GM12878 (cell line): ENCODE data around the gene MROH8. TPM values are rescaled to one million over a fixed set of nuclear protein-coding genes. Genes with fewer than 3 reads are reported as not detected.

ENCODE experiments used
- ATAC-seq: fragments of 200-7000 bp; cut with Tn5 transposase; 3 replicates; pipeline ENCODE4 v1.9.1; 2020; ENCODE audit warnings: mild to moderate bottlenecking, moderate library complexity
- BruUV-seq: library from RNA; stranded (reverse); fragments of 400-500 nt; replicated peaks from 2 replicates; lab custom pipeline; 2021; lab: Mats Ljungman, UMichigan
- CTCF ChIA-PET: fragments of 300-600 bp; sonication (Branson Sonifier 250); formaldehyde crosslinking; extraction: SDS; loops from one replicate; lab custom pipeline; 2021; ENCODE audit warnings: inconsistent platforms; lab: Yijun Ruan, JAX
- POLR2A ChIA-PET: fragments of 350-600 bp; formaldehyde crosslinking; extraction: SDS; loops from one replicate; lab custom pipeline; 2021; ENCODE audit warnings: inconsistent platforms; lab: Charles Lee
- RAD21 ChIA-PET: fragments of 300-600 bp; sonication (Branson Sonifier 250); formaldehyde crosslinking; loops from one replicate; lab custom pipeline; 2023; ENCODE audit warnings: antibody characterized with exemption; ENCODE audit not compliant: unreplicated experiment; lab: Charles Lee
- SMC1A ChIA-PET: fragments of 300-600 bp; sonication (Branson Sonifier 250); formaldehyde crosslinking; loops from one replicate; lab custom pipeline; 2023; ENCODE audit not compliant: unreplicated experiment, uncharacterized antibody; lab: Charles Lee
- DNase-seq: peaks from one replicate; pipeline ENCODE4 v3.0.0-alpha.2; 2011; ENCODE audit warnings: low read depth, low spot score
- FAIRE-seq: peaks from 3 replicates; lab custom pipeline; 2011; peaks lifted over from hg19 to GRCh38; lab: Jason Lieb, UNC
- H2AFZ ChIP-seq: 2 replicates; pipeline ENCODE4 v1.6.0; 2011; ENCODE audit warnings: low read depth, low read length, control low read depth; ENCODE audit not compliant: control insufficient read depth
- H3K27ac ChIP-seq: 2 replicates; pipeline ENCODE4 v1.5.1; 2011; ENCODE audit warnings: control low read depth; ENCODE audit not compliant: control insufficient read depth, insufficient read depth
- H3K27me3 ChIP-seq, 2 experiments: replicated peaks in 1 of 2; 2 replicates each; pipeline versions ENCODE4 v1.6.0 to v1.6.1; 2011; ENCODE audit warnings: low read length in 1 of 2; ENCODE audit not compliant: control insufficient read depth in 2 of 2, insufficient read depth in 2 of 2
- H3K36me3 ChIP-seq, 2 experiments: 2 replicates each; pipeline ENCODE4 v1.5.1; 2011; ENCODE audit warnings: low read length in 1 of 2; ENCODE audit not compliant: control insufficient read depth in 2 of 2, insufficient read depth in 2 of 2
- H3K4me1 ChIP-seq: 2 replicates; pipeline ENCODE4 v1.6.1; 2011; ENCODE audit warnings: mild to moderate bottlenecking, low read length, moderate library complexity, mixed read lengths; ENCODE audit not compliant: control insufficient read depth, insufficient read depth
- H3K4me2 ChIP-seq: 2 replicates; pipeline ENCODE4 v1.6.0; 2011; ENCODE audit warnings: control low read depth; ENCODE audit not compliant: control insufficient read depth, insufficient read depth
- H3K4me3 ChIP-seq: fragments of 200-600 bp; sonication (generic); 2 replicates; pipeline ENCODE4 v1.5.1; 2016
- H3K79me2 ChIP-seq: 2 replicates; pipeline ENCODE4 v1.6.0; 2011; ENCODE audit warnings: low read length; ENCODE audit not compliant: control insufficient read depth, insufficient read depth
- H3K9ac ChIP-seq: 2 replicates; pipeline ENCODE4 v1.8.0; 2011; ENCODE audit warnings: low read length, control low read depth, mixed read lengths; ENCODE audit not compliant: control insufficient read depth, insufficient read depth
- H3K9me3 ChIP-seq: replicated peaks from 3 replicates; pipeline ENCODE4 v1.5.1; 2011; ENCODE audit warnings: mild to moderate bottlenecking, low read length; ENCODE audit not compliant: control insufficient read depth, insufficient read depth
- H4K20me1 ChIP-seq: 2 replicates; pipeline ENCODE4 v1.6.0; 2011; ENCODE audit not compliant: control insufficient read depth, insufficient read depth
- BMI1 ChIP-seq: fragments of 450-650 bp; IDR thresholded peaks from 2 replicates; pipeline ENCODE4 v1.6.1; 2016; ENCODE audit warnings: mild to moderate bottlenecking, moderate library complexity, borderline replicate concordance
- BRCA1 ChIP-seq: IDR thresholded peaks from 2 replicates; pipeline ENCODE4 v1.6.1; 2011; ENCODE audit warnings: low read depth, low read length, improper control_type of control experiment
- CBX3 ChIP-seq: fragments of 200-600 bp; sonication (generic); IDR thresholded peaks from 2 replicates; pipeline ENCODE4 v1.6.1; 2016; ENCODE audit warnings: low read depth, borderline replicate concordance
- CBX5 ChIP-seq: sonication (generic); IDR thresholded peaks from 2 replicates; pipeline ENCODE4 v1.6.1; 2016; ENCODE audit warnings: low read depth, moderate library complexity, mild to moderate bottlenecking, inconsistent platforms
- CTCF ChIP-seq, 3 experiments: IDR thresholded peaks in 2 of 3; conservative IDR thresholded peaks in 1 of 3; 2 replicates each; pipeline ENCODE4 v1.5.1; 2011; ENCODE audit warnings: low read depth in 3 of 3, low read length in 3 of 3, mild to moderate bottlenecking in 3 of 3, control low read depth in 2 of 3, moderate library complexity in 2 of 3, inconsistent platforms in 1 of 3, mixed read lengths in 1 of 3; ENCODE audit not compliant: control insufficient read depth in 2 of 3, insufficient read depth in 1 of 3; ENCODE audit errors: extremely low read depth in 1 of 3
- FOXK2 ChIP-seq: fragments of 450-650 bp; IDR thresholded peaks from 2 replicates; pipeline ENCODE4 v1.6.1; 2017; ENCODE audit warnings: mild to moderate bottlenecking, moderate library complexity
- HDAC6 ChIP-seq: fragments of 200-600 bp; sonication (generic); IDR thresholded peaks from one replicate; pipeline ENCODE4 v1.8.0; 2017; ENCODE audit warnings: antibody characterized with exemption; ENCODE audit not compliant: unreplicated experiment
- NFYB ChIP-seq: IDR thresholded peaks from 2 replicates; pipeline ENCODE4 v1.6.1; 2011; ENCODE audit warnings: low read depth, mild to moderate bottlenecking, low read length, improper control_type of control experiment, moderate library complexity; ENCODE audit not compliant: insufficient read depth
- RAD21 ChIP-seq: IDR thresholded peaks from 2 replicates; pipeline ENCODE4 v1.6.1; 2011; ENCODE audit warnings: mild to moderate bottlenecking, low read depth, low read length, moderate library complexity; ENCODE audit not compliant: insufficient read depth
- SIN3A ChIP-seq: IDR thresholded peaks from 2 replicates; pipeline ENCODE4 v1.6.1; 2012; ENCODE audit warnings: low read depth, low read length, improper control_type of control experiment
- USF2 ChIP-seq: IDR thresholded peaks from 2 replicates; pipeline ENCODE4 v1.6.1; 2011; ENCODE audit warnings: low read depth, low read length, improper control_type of control experiment, borderline replicate concordance
- ZBTB33 ChIP-seq: fragments of 450-650 bp; IDR thresholded peaks from 2 replicates; pipeline ENCODE4 v1.6.1; 2017; ENCODE audit warnings: mild to moderate bottlenecking
- ZNF207 ChIP-seq: fragments of 450-650 bp; IDR thresholded peaks from 2 replicates; pipeline ENCODE4 v1.6.1; 2014; ENCODE audit warnings: antibody characterized with exemption, mild to moderate bottlenecking, borderline replicate concordance
- WGBS: methylation state at CpG from one replicate; pipeline ENCODE4 v1.1.6; 2016; ENCODE audit warnings: low lambda C conversion rate; ENCODE audit not compliant: insufficient replicate concordance, insufficient coverage; ENCODE audit errors: missing lambda C conversion rate; 5-methylcytosine and 5-hydroxymethylcytosine counted together
- in situ Hi-C: fragments of 300-500 bp; cut with MboI; formaldehyde crosslinking; loops from 9 replicates; pipeline ENCODE4 v1.14.3; 2018; ENCODE audit warnings: mixed read lengths
- intact Hi-C: fragments of 100-400 bp; cut with micrococcal nuclease; formaldehyde crosslinking; loops from one replicate; pipeline ENCODE4 v1.14.2; 2022; ENCODE audit not compliant: unreplicated experiment
- polyA plus RNA-seq, 11 experiments: library from polyadenylated mRNA; depleted of rRNA in 4 of 11; unstranded in 6 of 11; stranded (reverse) in 5 of 11; fragments of >200 nt; fragmentation: Nextera tagmentation in 4 of 11; fragmentation: Illumina TruSeq in 1 of 11; extraction: Ambion mirVana in 4 of 11; extraction: Trizol in 1 of 11; gene quantifications; 1 replicate in 1 of 11; 2 replicates in 10 of 11; pipeline versions ENCODE4 v1.2.1 to v1.2.3, GENCODE V29; 2011 to 2016; ENCODE audit warnings: inconsistent platforms in 2 of 11, missing spikeins in 2 of 11, low read depth in 1 of 11
- total RNA-seq, 4 experiments: library from RNA; depleted of rRNA in 3 of 4; stranded (reverse); fragments of >200 nt in 3 of 4; fragmentation: Illumina TruSeq in 1 of 4; extraction: Trizol in 1 of 4; gene quantifications; 2 replicates each; pipeline versions ENCODE4 v1.2.1 to v1.2.3, GENCODE V29; 2013 to 2021
- TF ChIP-seq, protein P1 (sequence below): fragments of 450-650 bp; formaldehyde crosslinking; IDR thresholded peaks from 2 replicates; pipeline ENCODE4 v1.4.0; 2022; ENCODE audit warnings: mild to moderate bottlenecking, moderate library complexity

Gene MROH8
- total and polyA plus RNA-seq, 10 of the 15 experiments (the other 5 are each of a cell fraction or from before 2014, with no cell fraction given), result 0.16 to 2.8 (median 1.8) TPM

DNA sequence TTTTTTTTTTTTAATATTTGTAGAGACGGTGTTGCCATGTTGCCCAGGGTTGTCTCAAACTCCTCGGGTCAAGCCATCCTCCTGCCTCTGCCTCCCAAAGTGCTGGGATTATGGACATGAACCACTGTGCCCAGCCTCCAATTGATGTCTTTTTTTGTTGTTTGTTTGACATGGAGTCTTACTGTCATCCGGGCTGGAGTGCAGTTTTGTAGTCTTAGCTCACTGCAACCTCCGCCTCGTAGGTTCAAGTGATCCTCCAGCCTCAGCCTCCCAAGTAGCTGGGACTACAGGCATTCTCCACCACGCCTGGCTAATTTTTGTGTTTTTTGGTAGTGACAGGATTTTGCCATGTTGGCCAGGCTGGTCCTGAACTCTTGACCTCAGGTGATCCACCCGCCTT is 9.4 kb upstream of the MROH8 start (continued):
- TF ChIP-seq CTCF (IDR thresholded peaks at IDR 0.05 in 2 of 3, conservative IDR thresholded peaks at IDR 0.05 in 1 of 3; ENCODE audit: control insufficient read depth in 2 of 3, extremely low read depth in 1 of 3, insufficient read depth in 1 of 3, low read depth in 3 of 3, low read length in 3 of 3) (no peak), BRCA1 (no peak)

- in situ Hi-C loops (no loop called here), intact Hi-C loops (no loop called here)
- H3K79me2 ChIP-seq, result peaks cover 74% of the 10 kb centered on the region
- no peak overlapping the region for H3K27ac ChIP-seq
- H3K27me3 ChIP-seq, result no peaks in the 10 kb centered on the region
- H2AFZ ChIP-seq, result no peak overlapping the region
- ChIA-PET SMC1A (no interaction called here), POLR2A (no interaction called here), CTCF (no interaction called here), RAD21 (no interaction called here)
- H3K4me1 ChIP-seq, result peaks cover 21% of the 10 kb centered on the region
- H3K9ac ChIP-seq, result no peak overlapping the region
- H3K4me2 ChIP-seq, result no peak overlapping the region
- FAIRE-seq (no peak), DNase-seq (no peak), ATAC-seq (no peak)
- H3K9me3 ChIP-seq, result no peaks in the 10 kb centered on the region
- BruUV-seq, result no TSS peak
- no peak overlapping the region for H3K4me3 ChIP-seq
- 98% methylated on average over 5 of the region's 5 CpGs for WGBS
- peaks cover 3% of the 10 kb centered on the region; the same call in 1 of the 2 replicates for H4K20me1 ChIP-seq
- peaks cover 9 to 35% of the 10 kb centered on the region in 2 experiments for H3K36me3 ChIP-seq
- TF ChIP-seq ZNF207, result no peak
- no peak for TF ChIP-seq ZBTB33
- TF ChIP-seq CBX5, result no peak
- TF ChIP-seq NFYB, result no peak
- no peak for TF ChIP-seq HDAC6
- TF ChIP-seq SIN3A, result no peak
- TF ChIP-seq, protein P1, sequence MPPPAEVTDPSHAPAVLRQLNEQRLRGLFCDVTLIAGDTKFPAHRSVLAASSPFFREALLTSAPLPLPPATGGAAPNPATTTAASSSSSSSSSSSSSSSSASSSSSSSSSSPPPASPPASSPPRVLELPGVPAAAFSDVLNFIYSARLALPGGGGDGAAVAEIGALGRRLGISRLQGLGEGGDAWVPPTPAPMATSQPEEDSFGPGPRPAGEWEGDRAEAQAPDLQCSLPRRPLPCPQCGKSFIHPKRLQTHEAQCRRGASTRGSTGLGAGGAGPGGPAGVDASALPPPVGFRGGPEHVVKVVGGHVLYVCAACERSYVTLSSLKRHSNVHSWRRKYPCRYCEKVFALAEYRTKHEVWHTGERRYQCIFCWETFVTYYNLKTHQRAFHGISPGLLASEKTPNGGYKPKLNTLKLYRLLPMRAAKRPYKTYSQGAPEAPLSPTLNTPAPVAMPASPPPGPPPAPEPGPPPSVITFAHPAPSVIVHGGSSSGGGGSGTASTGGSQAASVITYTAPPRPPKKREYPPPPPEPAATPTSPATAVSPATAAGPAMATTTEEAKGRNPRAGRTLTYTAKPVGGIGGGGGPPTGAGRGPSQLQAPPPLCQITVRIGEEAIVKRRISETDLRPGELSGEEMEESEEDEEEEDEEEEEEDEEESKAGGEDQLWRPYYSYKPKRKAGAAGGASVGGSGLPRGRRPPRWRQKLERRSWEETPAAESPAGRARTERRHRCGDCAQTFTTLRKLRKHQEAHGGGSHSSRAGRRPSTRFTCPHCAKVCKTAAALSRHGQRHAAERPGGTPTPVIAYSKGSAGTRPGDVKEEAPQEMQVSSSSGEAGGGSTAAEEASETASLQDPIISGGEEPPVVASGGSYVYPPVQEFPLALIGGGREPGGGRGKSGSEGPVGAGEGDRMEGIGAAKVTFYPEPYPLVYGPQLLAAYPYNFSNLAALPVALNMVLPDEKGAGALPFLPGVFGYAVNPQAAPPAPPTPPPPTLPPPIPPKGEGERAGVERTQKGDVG (CRISPR knock-in tag), result no peak
- no peak for TF ChIP-seq FOXK2
- no peak for TF ChIP-seq USF2
- no peak for TF ChIP-seq RAD21
- TF ChIP-seq CBX3, result no peak
- no peak for TF ChIP-seq BMI1
Measured at GRCh38 chr20:37185686-37186085, 6.3 kb upstream of the MROH8 start.
